ENCODE data around the gene LRRC8A.
"Not testable (repeated sequence)": the region's sequence is repeated elsewhere in the genome, so short reads cannot be mapped to it uniquely, and the experiment has no call there.

The LRRC8A gene

GRCh38 chr9:128921881-128922763 lies 40.2 kb downstream of the LRRC8A start:
- peak; percentile 87 for DNase-seq (ENCODE audit: low spot score)

GRCh38 chr9:128923493-128923883 lies 41.6 kb downstream of the LRRC8A start:
- no peak for DNase-seq (ENCODE audit: low spot score)

GRCh38 chr9:128927731-128928411 lies 45.9 kb downstream of the LRRC8A start:
- peak; percentile 76 for DNase-seq (ENCODE audit: low spot score)

- DNase-seq (ENCODE audit: low spot score): no peak
Measured at GRCh38 chr9:128928624-128929023, 46.7 kb downstream of the LRRC8A start.

GRCh38 chr9:128929560-128929959 lies 47.6 kb downstream of the LRRC8A start:
- no peak for DNase-seq (ENCODE audit: low spot score)

GRCh38 chr9:128933731-128934130 lies 51.8 kb downstream of the LRRC8A start:
- no peak for DNase-seq (ENCODE audit: low spot score)

- DNase-seq (ENCODE audit: low spot score): no peak
Measured at GRCh38 chr9:128936171-128936865, 54.4 kb downstream of the LRRC8A start.

- no peak for DNase-seq (ENCODE audit: low spot score)
Measured at GRCh38 chr9:128937310-128938165, 55.6 kb downstream of the LRRC8A start.

GRCh38 chr9:128940271-128940921 lies 58.5 kb downstream of the LRRC8A start:
- DNase-seq (ENCODE audit: low spot score): no peak

GRCh38 chr9:128940946-128941755 lies 59.2 kb downstream of the LRRC8A start:
- no peak for DNase-seq (ENCODE audit: low spot score)

- no peak for DNase-seq (ENCODE audit: low spot score)
Measured at GRCh38 chr9:128943832-128944620, 62.1 kb downstream of the LRRC8A start.

GRCh38 chr9:128944966-128945365 lies 63.0 kb downstream of the LRRC8A start:
- not testable (repeated sequence) for DNase-seq (ENCODE audit: low spot score)

- DNase-seq (ENCODE audit: low spot score): no peak
Measured at GRCh38 chr9:128945798-128946501, 64.0 kb downstream of the LRRC8A start.

GRCh38 chr9:128946571-128947276 lies 64.8 kb downstream of the LRRC8A start:
- peak; percentile 56 for DNase-seq (ENCODE audit: low spot score)

- DNase-seq (ENCODE audit: low spot score): no peak
Measured at GRCh38 chr9:128947277-128947526, 65.3 kb downstream of the LRRC8A start.

- peak; percentile 98 for DNase-seq (ENCODE audit: low spot score)
Measured at GRCh38 chr9:128947527-128948301, 65.8 kb downstream of the LRRC8A start, which contains the start of the genes DOLK and NUP188. Gene DOLK (minus strand): TSS chr9:128947603. CDS start chr9:128947303, 300 bp downstream. Gene NUP188 (plus strand): TSS chr9:128947699. CDS start chr9:128947720, 21 bp downstream.

GRCh38 chr9:128961403-128961802 lies 79.5 kb downstream of the LRRC8A start:
- not testable (repeated sequence) for DNase-seq (ENCODE audit: low spot score)
